ENCODE data around the gene ESX1. TPM values are rescaled to one million over a fixed set of nuclear protein-coding genes. Genes with fewer than 3 reads are reported as not detected.

Gene ESX1
- polyA plus RNA-seq, 1 experiment: not detected

DNA sequence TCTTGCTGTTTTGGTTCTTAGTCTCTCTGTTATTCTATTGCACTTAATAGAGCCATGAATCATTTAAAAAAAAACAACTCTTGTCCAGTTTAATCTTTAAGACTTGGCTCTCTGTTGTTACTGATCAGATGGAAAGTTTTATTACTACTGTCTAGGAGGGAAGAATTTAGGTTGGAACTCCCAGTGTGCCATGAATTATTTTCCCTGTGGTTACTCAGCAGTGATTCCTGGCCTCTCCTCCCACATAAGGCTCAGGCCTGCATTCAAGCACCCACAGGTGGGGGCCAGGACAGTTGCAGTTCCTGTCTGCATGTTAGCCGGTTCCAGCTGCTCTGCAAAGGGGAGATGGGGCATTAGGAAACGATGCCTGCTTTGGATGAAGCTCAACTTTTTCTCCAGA lies 29.8 kb upstream of the ESX1 start:
- POLR2A ChIA-PET: no interaction called here
- CTCF ChIA-PET: interaction anchor here (1.4 kb wide), 1 partner anchor 14 kb away, joined by 4 read pairs; no protein-coding TSS in a partner anchor
- H3K27me3 ChIP-seq (ENCODE audit: control insufficient read depth, insufficient read depth, low read length): no peaks in the 10 kb centered on the region
- no peaks in the 10 kb centered on the region for H3K9me3 ChIP-seq (ENCODE audit: control insufficient read depth, insufficient read depth, low read length)
- H3K27ac ChIP-seq (ENCODE audit: low read depth, low read length): no peak overlapping the region
- DNase-seq (ENCODE audit: low read depth, low spot score): no peak
- no peak for TF ChIP-seq CTCF (IDR thresholded peaks at IDR 0.05; ENCODE audit: low read depth, low read length)
- no peak overlapping the region for H3K4me3 ChIP-seq (ENCODE audit: low read depth, low read length)

DNA sequence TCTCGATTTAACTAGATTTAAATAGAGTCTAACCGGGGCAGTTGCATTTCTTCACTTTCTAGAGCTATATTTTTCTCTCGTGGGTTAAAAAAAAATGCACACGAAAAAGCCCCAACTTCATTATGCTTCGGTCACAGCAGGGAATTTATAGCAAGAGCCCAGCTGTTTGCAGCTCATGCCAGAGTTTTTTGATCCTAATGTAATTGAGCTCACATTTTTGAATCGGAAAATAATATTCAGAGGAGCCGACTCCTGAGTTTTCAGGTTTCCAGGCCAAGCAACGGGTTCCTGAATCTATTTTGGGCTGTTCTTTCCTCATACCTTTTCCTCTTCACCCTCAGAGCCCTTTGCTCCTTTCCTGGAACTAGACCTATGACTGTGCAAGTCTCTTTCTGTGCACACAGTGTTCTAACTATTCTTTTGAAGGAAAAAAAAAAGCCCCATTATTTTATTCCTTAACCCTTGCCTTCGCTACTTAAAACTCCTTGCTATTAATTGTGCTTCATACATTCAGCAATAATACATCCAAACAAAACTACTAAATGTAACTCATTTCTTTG lies 27.5 kb upstream of the ESX1 start:
- no peak overlapping the region for H3K4me3 ChIP-seq (ENCODE audit: low read depth, low read length)
- no peak overlapping the region for H3K27ac ChIP-seq (ENCODE audit: low read depth, low read length)
- no peak for DNase-seq (ENCODE audit: low read depth, low spot score)
- H3K9me3 ChIP-seq (ENCODE audit: control insufficient read depth, insufficient read depth, low read length): no peaks in the 10 kb centered on the region
- ChIA-PET CTCF (interaction anchor here (0.9 kb wide), 1 partner anchor 86 kb away, joined by 3 read pairs; no protein-coding TSS in a partner anchor), POLR2A (no interaction called here)
- no peaks in the 10 kb centered on the region for H3K27me3 ChIP-seq (ENCODE audit: control insufficient read depth, insufficient read depth, low read length)
- TF ChIP-seq CTCF (IDR thresholded peaks at IDR 0.05; ENCODE audit: low read depth, low read length): no peak

DNA sequence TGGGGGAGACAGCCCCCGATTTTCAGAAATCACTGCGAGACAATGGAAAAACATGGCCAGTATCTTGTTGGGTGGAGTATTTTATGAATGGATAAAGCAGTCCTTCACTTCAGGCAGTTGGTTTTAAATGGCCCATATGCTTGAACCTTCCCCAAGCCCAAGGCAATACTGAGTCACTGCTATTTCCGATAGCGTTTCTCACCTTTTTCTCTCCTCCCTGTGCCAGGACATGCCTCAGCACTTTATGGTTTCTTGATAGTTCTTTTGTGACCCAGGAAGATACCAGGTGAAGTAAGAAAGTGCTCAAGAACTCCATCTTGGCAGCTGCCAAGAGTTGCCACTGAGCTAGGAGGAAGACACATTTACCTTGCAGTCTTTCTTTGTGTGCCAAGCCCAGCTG lies 26.8 kb upstream of the ESX1 start:
- Histone ChIP-seq H3K9me3 (ENCODE audit: control insufficient read depth, insufficient read depth, low read length) (no peaks in the 10 kb centered on the region), H3K27me3 (ENCODE audit: control insufficient read depth, insufficient read depth, low read length) (no peaks in the 10 kb centered on the region), H3K4me3 (ENCODE audit: low read depth, low read length) (no peak overlapping the region), H3K27ac (ENCODE audit: low read depth, low read length) (no peak overlapping the region)
- ChIA-PET CTCF (no interaction called here), POLR2A (no interaction called here)
- no peak for DNase-seq (ENCODE audit: low read depth, low spot score)
- TF ChIP-seq CTCF (IDR thresholded peaks at IDR 0.05; ENCODE audit: low read depth, low read length): no peak

GRCh38 chrX:104280609-104281008 lies 25.9 kb upstream of the ESX1 start:
- H3K27ac ChIP-seq (ENCODE audit: low read depth, low read length): no peak overlapping the region
- CTCF ChIA-PET: no interaction called here
- DNase-seq (ENCODE audit: low read depth, low spot score): no peak

More at GRCh38 chrX:104280609-104281008, 25.9 kb upstream of the ESX1 start:
- POLR2A ChIA-PET: no interaction called here
- no peaks in the 10 kb centered on the region for H3K9me3 ChIP-seq (ENCODE audit: control insufficient read depth, insufficient read depth, low read length)
- no peak overlapping the region for H3K4me3 ChIP-seq (ENCODE audit: low read depth, low read length)
- H3K27me3 ChIP-seq (ENCODE audit: control insufficient read depth, insufficient read depth, low read length): no peaks in the 10 kb centered on the region
- TF ChIP-seq CTCF (IDR thresholded peaks at IDR 0.05; ENCODE audit: low read depth, low read length): no peak
